Natural killer cell (primary cell): ENCODE results near the gene OR2L5. TPM values are rescaled to one million over a fixed set of nuclear protein-coding genes. Genes with fewer than 3 reads are reported as not detected.

ENCODE experiments used
- ATAC-seq, 3 donors: fragments of 150-1000 bp in 2 of 3; fragments of 200-7000 bp in 1 of 3; cut with Tn5 transposase; 1 replicate in 1 of 3; 2 replicates in 2 of 3; pipeline ENCODE4 v1.10.0; 2021; ENCODE audit warnings: mild to moderate bottlenecking in 2 of 3, moderate library complexity in 2 of 3
- DNase-seq, 2 donors: peaks; one replicate each; pipeline versions ENCODE4 v3.0.0 to v3.0.0-alpha.2; 2013 to 2021; ENCODE audit warnings: mixed read lengths in 1 of 2
- H3K27ac ChIP-seq: one replicate; pipeline ENCODE4 v1.5.1; 2013; ENCODE audit warnings: mild to moderate bottlenecking, low read length
- H3K27me3 ChIP-seq: one replicate; pipeline ENCODE4 v1.6.1; 2013; ENCODE audit warnings: low read length; ENCODE audit not compliant: control insufficient read depth, insufficient read depth
- H3K36me3 ChIP-seq: one replicate; pipeline ENCODE4 v1.6.1; 2013; ENCODE audit warnings: low read length; ENCODE audit not compliant: control insufficient read depth, insufficient read depth
- H3K4me1 ChIP-seq: one replicate; pipeline ENCODE4 v1.6.1; 2013; ENCODE audit warnings: low read length; ENCODE audit not compliant: control insufficient read depth, insufficient read depth
- H3K4me3 ChIP-seq: one replicate; pipeline ENCODE4 v1.5.1; 2013; ENCODE audit warnings: low read length
- H3K9me3 ChIP-seq: one replicate; pipeline ENCODE4 v1.6.1; 2013; ENCODE audit warnings: low read length; ENCODE audit not compliant: control insufficient read depth, insufficient read depth
- H3K27ac Mint-ChIP-seq, 2 donors: one replicate each; pipeline ENCODE4 v1.8.0; 2022; ENCODE audit warnings: mild to moderate bottlenecking in 2 of 2, mixed read lengths in 2 of 2, moderate library complexity in 1 of 2
- H3K27me3 Mint-ChIP-seq, 2 donors: one replicate each; pipeline ENCODE4 v1.8.0; 2022; ENCODE audit warnings: low read depth in 2 of 2, mixed read lengths in 2 of 2
- H3K36me3 Mint-ChIP-seq: one replicate; pipeline ENCODE4 v1.8.0; 2022; ENCODE audit warnings: mixed read lengths
- H3K4me1 Mint-ChIP-seq, 2 donors: one replicate each; pipeline ENCODE4 v1.8.0; 2022; ENCODE audit warnings: mixed read lengths in 2 of 2
- H3K4me3 Mint-ChIP-seq: one replicate; pipeline ENCODE4 v1.8.0; 2022; ENCODE audit warnings: mild to moderate bottlenecking, moderate library complexity, mixed read lengths
- H3K9me3 Mint-ChIP-seq, 2 donors: one replicate each; pipeline ENCODE4 v1.8.0; 2022; ENCODE audit warnings: mixed read lengths in 2 of 2
- CTCF ChIP-seq: fragments of 200-600 bp; IDR thresholded peaks from one replicate; pipeline ENCODE4 v1.8.0; 2022; ENCODE audit warnings: antibody characterized with exemption
- WGBS: methylation state at CpG from one replicate; pipeline ENCODE4 v1.1.7; 2013; ENCODE audit warnings: missing lambda C conversion rate; ENCODE audit not compliant: insufficient coverage; 5-methylcytosine and 5-hydroxymethylcytosine counted together
- intact Hi-C: fragments of 100-400 bp; cut with micrococcal nuclease; formaldehyde crosslinking; loops from one replicate; pipeline ENCODE4 v1.14.2; 2022
- total RNA-seq, 4 donors: library from RNA; stranded (reverse); fragments of 120-200 nt in 1 of 4; gene quantifications; one replicate each; pipeline versions ENCODE4 v1.2.3 to v1.2.4, GENCODE V29; 2013 to 2022

OR2L5 gene
- total RNA-seq, 3 donors from 2014 or later (not counting 1 experiment from before 2014, with no cell fraction given), result not detected

GRCh38 chr1:247992986-247993385, 20.5 kb upstream of the OR2L5 start:
- H3K27ac Mint-ChIP-seq, result no peak overlapping the region
- 0% methylated on average over 1 of the region's 2 CpGs for WGBS
- no peaks in the 10 kb centered on the region for H3K4me1 Mint-ChIP-seq
- TF ChIP-seq CTCF, result no peak
- peaks cover 7 to 11% of the 10 kb centered on the region in 2 donors for H3K9me3 Mint-ChIP-seq
- DNase-seq (no peak), ATAC-seq (no peak)
- H3K4me3 ChIP-seq, result no peak overlapping the region
- no peak overlapping the region for H3K27ac ChIP-seq
- H3K9me3 ChIP-seq, result no peaks in the 10 kb centered on the region
- no peak overlapping the region for H3K4me3 Mint-ChIP-seq
- no peaks in the 10 kb centered on the region for H3K4me1 ChIP-seq
- H3K36me3 Mint-ChIP-seq, result no peaks in the 10 kb centered on the region
- H3K36me3 ChIP-seq, result no peaks in the 10 kb centered on the region
- intact Hi-C loops, result no loop called here
- H3K27me3 ChIP-seq, result no peaks in the 10 kb centered on the region
- no peaks in the 10 kb centered on the region for H3K27me3 Mint-ChIP-seq

DNA sequence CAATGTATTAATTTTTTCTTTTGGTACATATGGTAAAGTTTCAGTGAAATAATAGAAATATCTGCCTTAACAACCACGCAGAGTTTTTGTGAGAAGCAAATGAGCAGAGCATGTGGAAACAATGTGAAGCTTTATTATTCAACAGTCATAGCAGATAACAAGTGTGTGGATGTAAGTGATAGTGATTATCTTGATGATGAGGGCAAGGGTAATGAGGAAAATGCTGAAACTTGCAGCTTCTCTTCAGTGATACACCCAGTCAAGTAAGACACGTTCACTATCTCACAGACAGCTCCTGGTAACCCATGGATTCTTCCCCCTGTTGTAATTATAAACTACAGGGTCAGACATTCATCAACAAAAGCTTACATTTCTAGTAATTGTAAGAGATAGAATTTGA, 14.6 kb upstream of the OR2L5 start:
- ATAC-seq, result no peak

DNA sequence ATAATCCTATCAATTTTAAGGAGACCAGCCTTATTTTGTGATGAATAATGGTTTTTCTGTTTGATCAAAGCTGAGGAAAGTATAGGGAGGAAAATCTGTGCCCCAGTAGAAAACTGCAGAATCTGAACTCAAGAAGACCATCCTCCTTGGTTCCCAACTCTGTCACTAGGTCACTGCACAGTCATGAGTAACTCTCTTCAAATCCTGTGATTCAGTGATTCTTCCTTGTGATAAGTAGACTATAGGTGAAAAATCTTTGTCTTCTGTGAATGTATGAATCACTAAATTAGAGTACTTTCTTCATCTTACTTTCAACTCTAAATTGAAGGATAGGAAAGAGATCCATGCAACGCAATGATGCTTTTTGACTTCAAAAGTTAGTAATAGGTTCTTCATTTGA, 13.3 kb upstream of the OR2L5 start:
- no peaks in the 10 kb centered on the region for H3K27me3 ChIP-seq
- Mint-ChIP-seq H3K4me3 (no peak overlapping the region), H3K36me3 (no peaks in the 10 kb centered on the region), H3K9me3 (peaks cover 9 to 11% of the 10 kb centered on the region in 2 donors), H3K27me3 (no peaks in the 10 kb centered on the region), H3K27ac (no peak overlapping the region), H3K4me1 (no peaks in the 10 kb centered on the region)
- no CpG with 5 or more reads among the region's 1 CpG for WGBS
- no peaks in the 10 kb centered on the region for H3K9me3 ChIP-seq
- DNase-seq (no peak), ATAC-seq (no peak)
- no peak for TF ChIP-seq CTCF
- H3K36me3 ChIP-seq, result no peaks in the 10 kb centered on the region
- intact Hi-C loops, result no loop called here
- H3K4me1 ChIP-seq, result no peaks in the 10 kb centered on the region
- no peak overlapping the region for H3K27ac ChIP-seq
- no peak overlapping the region for H3K4me3 ChIP-seq

More for the DNA sequence above, 14.6 kb upstream of the OR2L5 start:
- H3K27me3 ChIP-seq, result no peaks in the 10 kb centered on the region
- H3K4me1 ChIP-seq, result no peaks in the 10 kb centered on the region
- WGBS, result 100% methylated on average over 1 of the region's 2 CpGs
- intact Hi-C loops, result no loop called here
- peaks cover 9 to 11% of the 10 kb centered on the region in 2 donors for H3K9me3 Mint-ChIP-seq
- H3K36me3 Mint-ChIP-seq, result no peaks in the 10 kb centered on the region
- no peak for DNase-seq
- no peak overlapping the region for H3K27ac ChIP-seq
- TF ChIP-seq CTCF, result no peak
- no peak overlapping the region for H3K4me3 ChIP-seq
- H3K9me3 ChIP-seq, result no peaks in the 10 kb centered on the region
- H3K27me3 Mint-ChIP-seq, result no peaks in the 10 kb centered on the region
- H3K36me3 ChIP-seq, result no peaks in the 10 kb centered on the region
- H3K27ac Mint-ChIP-seq, result no peak overlapping the region
- no peaks in the 10 kb centered on the region for H3K4me1 Mint-ChIP-seq
- no peak overlapping the region for H3K4me3 Mint-ChIP-seq

DNA sequence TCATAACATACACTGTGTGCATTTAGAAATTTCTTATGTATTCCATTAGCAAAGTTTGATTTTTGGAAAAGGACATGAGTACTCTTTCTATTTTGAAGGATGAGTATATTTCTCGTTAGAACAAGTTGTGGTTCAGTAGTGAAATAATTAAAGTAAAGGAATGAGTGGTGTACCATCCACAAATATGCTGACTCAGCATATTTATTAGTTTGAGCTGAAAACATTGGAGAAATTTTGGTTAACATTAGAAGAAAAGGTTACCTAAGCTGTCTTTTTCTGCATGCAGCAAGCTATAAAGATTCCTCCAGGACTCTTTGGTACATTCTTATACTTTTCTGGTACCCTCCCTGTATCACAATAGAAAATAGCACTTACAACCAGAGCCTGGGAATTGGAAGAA, 5.7 kb upstream of the OR2L5 start:
- no peaks in the 10 kb centered on the region for H3K27me3 ChIP-seq
- TF ChIP-seq CTCF, result no peak
- no peak overlapping the region for H3K4me3 ChIP-seq
- H3K4me1 ChIP-seq, result no peaks in the 10 kb centered on the region
- intact Hi-C loops, result no loop called here
- peaks cover 24 to 31% of the 10 kb centered on the region in 2 donors for H3K9me3 Mint-ChIP-seq
- H3K4me1 Mint-ChIP-seq, result no peaks in the 10 kb centered on the region
- H3K27ac Mint-ChIP-seq, result no peak overlapping the region
- WGBS, result no CpG with 5 or more reads among the region's 1 CpG
- no peak overlapping the region for H3K4me3 Mint-ChIP-seq
- no peak for DNase-seq
- H3K27me3 Mint-ChIP-seq, result no peaks in the 10 kb centered on the region
- peaks cover 2% of the 10 kb centered on the region for H3K9me3 ChIP-seq
- no peak overlapping the region for H3K27ac ChIP-seq
- ATAC-seq, result no peak
- no peaks in the 10 kb centered on the region for H3K36me3 ChIP-seq
- peaks cover 24% of the 10 kb centered on the region for H3K36me3 Mint-ChIP-seq
